Stimulated activated CD4-positive, alpha-beta T cell treated with anti-CD3 and anti-CD28 coated beads, Interleukin-12 subunit alpha, Interleukin-12 subunit beta, amount 100 ng/mL, for 24 hours (primary cell): ENCODE data around the gene LONP2.

Source experiments
- DNase-seq, 2 experiments: peaks; one replicate each; pipeline ENCODE4 v3.0.0-alpha.2; 2020; ENCODE audit warnings: low read depth in 2 of 2

The LONP2 gene

GRCh38 chr16:48244080-48244862 lies at the start of gene LONP2:
LONP2 (plus strand) TSS chr16:48244300; CDS start chr16:48244389, 89 bp downstream.
- DNase-seq, result peak; percentile 91 to 94

- DNase-seq, result no peak
Observed at GRCh38 chr16:48194828-48195556, 49.1 kb upstream of the LONP2 start.

GRCh38 chr16:48197294-48197693 lies 46.8 kb upstream of the LONP2 start:
- no peak for DNase-seq

- DNase-seq, result no peak
Observed at GRCh38 chr16:48201515-48202201, 42.4 kb upstream of the LONP2 start.

- no peak for DNase-seq
Observed at GRCh38 chr16:48203974-48204824, 39.9 kb upstream of the LONP2 start.

GRCh38 chr16:48204825-48205151 lies 39.3 kb upstream of the LONP2 start:
- no peak for DNase-seq

GRCh38 chr16:48206594-48207242 lies 37.4 kb upstream of the LONP2 start:
- DNase-seq, result no peak

- DNase-seq, result no peak
Observed at GRCh38 chr16:48210747-48211146, 33.4 kb upstream of the LONP2 start.

GRCh38 chr16:48212033-48212432 lies 32.1 kb upstream of the LONP2 start:
- no peak for DNase-seq

GRCh38 chr16:48215738-48216137 lies 28.4 kb upstream of the LONP2 start:
- DNase-seq, result no peak

- no peak for DNase-seq
Observed at GRCh38 chr16:48217708-48218107, 26.4 kb upstream of the LONP2 start.

- no peak for DNase-seq
Observed at GRCh38 chr16:48218473-48218872, 25.6 kb upstream of the LONP2 start.

- DNase-seq, result no peak
Observed at GRCh38 chr16:48220891-48221290, 23.2 kb upstream of the LONP2 start.

GRCh38 chr16:48223490-48223889 lies 20.6 kb upstream of the LONP2 start:
- DNase-seq, result no peak

- no peak for DNase-seq
Observed at GRCh38 chr16:48225456-48225855, 18.6 kb upstream of the LONP2 start.

GRCh38 chr16:48231727-48232492 lies 12.2 kb upstream of the LONP2 start:
- DNase-seq, result peak in 1 of 2 experiments; percentile 18

GRCh38 chr16:48232493-48233040 lies 11.5 kb upstream of the LONP2 start:
- no peak for DNase-seq

GRCh38 chr16:48234630-48235029 lies 9.5 kb upstream of the LONP2 start:
- DNase-seq, result no peak

- no peak for DNase-seq
Observed at GRCh38 chr16:48235058-48235555, 9.0 kb upstream of the LONP2 start.

GRCh38 chr16:48235556-48236136 lies 8.5 kb upstream of the LONP2 start:
- DNase-seq, result no peak
